NT2/D1 (cell line): ENCODE measurements around the gene TEF.
"Not testable (repeated sequence)": the region's sequence is repeated elsewhere in the genome, so short reads cannot be mapped to it uniquely, and the experiment has no call there.

ENCODE experiments used
- DNase-seq: peaks from one replicate; pipeline ENCODE4 v3.0.0-alpha.2; 2011; ENCODE audit warnings: low read depth, low spot score
- H3K27me3 ChIP-seq: 2 replicates; pipeline ENCODE4 v1.6.0; 2011; ENCODE audit warnings: mild to moderate bottlenecking; ENCODE audit not compliant: insufficient read length, insufficient read depth
- H3K36me3 ChIP-seq: 2 replicates; pipeline ENCODE4 v1.6.1; 2011; ENCODE audit warnings: mild to moderate bottlenecking, low read length, mixed read lengths; ENCODE audit not compliant: insufficient read depth, insufficient read length
- H3K4me1 ChIP-seq: 2 replicates; pipeline ENCODE4 v1.5.1; 2011; ENCODE audit not compliant: insufficient read depth, insufficient read length
- H3K4me3 ChIP-seq: 2 replicates; pipeline ENCODE4 v1.5.1; 2011; ENCODE audit warnings: low read depth; ENCODE audit not compliant: insufficient read length
- H3K9ac ChIP-seq: 2 replicates; pipeline ENCODE4 v1.6.0; 2011; ENCODE audit warnings: low read depth; ENCODE audit not compliant: insufficient read length
- H3K9me3 ChIP-seq: 2 replicates; pipeline ENCODE4 v1.5.1; 2011; ENCODE audit warnings: mild to moderate bottlenecking, low read length; ENCODE audit not compliant: insufficient read depth
- SUZ12 ChIP-seq: IDR thresholded peaks from 2 replicates; pipeline ENCODE4 v1.6.1; 2011; ENCODE audit not compliant: insufficient read length, insufficient read depth; ENCODE audit errors: extremely low read depth
- YY1 ChIP-seq: IDR thresholded peaks from 2 replicates; pipeline ENCODE4 v1.6.1; 2011; ENCODE audit not compliant: insufficient read length, insufficient read depth
- ZNF274 ChIP-seq: IDR thresholded peaks from 2 replicates; pipeline ENCODE4 v1.6.1; 2011; ENCODE audit warnings: mild to moderate bottlenecking, low read depth, low read length

Gene TEF

DNA sequence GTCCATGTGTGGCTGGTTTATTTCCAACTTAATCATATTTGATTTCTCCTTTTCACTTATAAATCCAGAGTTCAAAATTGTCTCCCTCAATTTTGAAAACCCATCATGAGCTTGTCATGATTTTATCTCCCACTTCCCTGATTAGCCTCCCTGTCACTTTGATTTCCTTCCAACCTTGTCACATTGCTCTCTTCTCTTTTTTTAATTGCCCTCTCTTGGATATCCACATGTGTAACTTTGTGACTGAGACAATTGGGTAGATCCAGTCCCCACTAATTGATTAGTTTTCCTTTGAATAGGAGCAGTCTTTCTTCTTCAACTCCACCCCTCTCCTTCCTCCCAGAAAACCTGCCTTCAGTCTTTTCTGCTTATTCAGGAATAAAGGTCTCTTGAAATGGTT, 2.4 kb downstream of the TEF start:
- no peak overlapping the region for H3K4me3 ChIP-seq
- no peaks in the 10 kb centered on the region for H3K27me3 ChIP-seq
- H3K9ac ChIP-seq, result no peak overlapping the region
- H3K9me3 ChIP-seq, result no peaks in the 10 kb centered on the region
- DNase-seq, result no peak
- no peaks in the 10 kb centered on the region for H3K4me1 ChIP-seq
- H3K36me3 ChIP-seq, result peaks cover 3% of the 10 kb centered on the region
- no peak for TF ChIP-seq YY1
- TF ChIP-seq SUZ12, result no peak
- no peak for TF ChIP-seq ZNF274

DNA sequence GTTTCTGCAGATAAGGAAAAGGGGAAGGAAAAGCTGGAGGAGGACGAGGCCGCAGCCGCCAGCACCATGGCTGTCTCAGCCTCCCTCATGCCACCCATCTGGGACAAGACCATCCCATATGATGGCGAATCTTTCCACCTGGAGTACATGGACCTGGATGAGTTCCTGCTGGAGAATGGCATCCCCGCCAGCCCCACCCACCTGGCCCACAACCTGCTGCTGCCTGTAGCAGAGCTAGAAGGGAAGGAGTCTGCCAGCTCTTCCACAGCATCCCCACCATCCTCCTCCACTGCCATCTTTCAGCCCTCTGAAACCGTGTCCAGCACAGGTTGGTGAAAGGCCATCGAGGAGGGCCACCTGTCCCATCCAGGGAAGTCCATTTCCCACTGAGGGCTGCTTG, 5.6 kb downstream of the TEF start:
- no peak overlapping the region for H3K4me3 ChIP-seq
- H3K27me3 ChIP-seq, result no peaks in the 10 kb centered on the region
- H3K36me3 ChIP-seq, result peaks cover 3% of the 10 kb centered on the region
- DNase-seq, result no peak
- no peaks in the 10 kb centered on the region for H3K9me3 ChIP-seq
- no peak overlapping the region for H3K9ac ChIP-seq
- H3K4me1 ChIP-seq, result no peaks in the 10 kb centered on the region
- TF ChIP-seq YY1 (no peak), SUZ12 (no peak), ZNF274 (no peak)

DNA sequence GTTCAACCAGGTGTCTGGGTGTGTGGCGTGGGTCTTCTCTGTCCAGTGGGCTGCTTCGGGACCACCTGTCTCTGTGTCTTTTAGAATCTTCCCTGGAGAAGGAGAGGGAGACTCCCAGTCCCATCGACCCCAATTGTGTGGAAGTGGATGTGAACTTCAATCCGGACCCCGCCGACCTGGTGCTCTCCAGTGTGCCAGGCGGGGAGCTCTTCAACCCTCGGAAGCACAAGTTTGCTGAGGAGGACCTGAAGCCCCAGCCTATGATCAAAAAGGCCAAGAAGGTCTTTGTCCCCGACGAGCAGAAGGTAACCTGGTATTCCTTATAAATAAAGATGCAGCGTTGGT, 12.2 kb downstream of the TEF start:
- no peak for DNase-seq
- no peak for TF ChIP-seq ZNF274
- no peak for TF ChIP-seq SUZ12
- TF ChIP-seq YY1, result no peak
- H3K9me3 ChIP-seq, result no peaks in the 10 kb centered on the region
- no peak overlapping the region for H3K4me3 ChIP-seq
- H3K9ac ChIP-seq, result no peak overlapping the region
- no peaks in the 10 kb centered on the region for H3K27me3 ChIP-seq
- H3K4me1 ChIP-seq, result peaks cover 4% of the 10 kb centered on the region
- no peaks in the 10 kb centered on the region for H3K36me3 ChIP-seq

DNA sequence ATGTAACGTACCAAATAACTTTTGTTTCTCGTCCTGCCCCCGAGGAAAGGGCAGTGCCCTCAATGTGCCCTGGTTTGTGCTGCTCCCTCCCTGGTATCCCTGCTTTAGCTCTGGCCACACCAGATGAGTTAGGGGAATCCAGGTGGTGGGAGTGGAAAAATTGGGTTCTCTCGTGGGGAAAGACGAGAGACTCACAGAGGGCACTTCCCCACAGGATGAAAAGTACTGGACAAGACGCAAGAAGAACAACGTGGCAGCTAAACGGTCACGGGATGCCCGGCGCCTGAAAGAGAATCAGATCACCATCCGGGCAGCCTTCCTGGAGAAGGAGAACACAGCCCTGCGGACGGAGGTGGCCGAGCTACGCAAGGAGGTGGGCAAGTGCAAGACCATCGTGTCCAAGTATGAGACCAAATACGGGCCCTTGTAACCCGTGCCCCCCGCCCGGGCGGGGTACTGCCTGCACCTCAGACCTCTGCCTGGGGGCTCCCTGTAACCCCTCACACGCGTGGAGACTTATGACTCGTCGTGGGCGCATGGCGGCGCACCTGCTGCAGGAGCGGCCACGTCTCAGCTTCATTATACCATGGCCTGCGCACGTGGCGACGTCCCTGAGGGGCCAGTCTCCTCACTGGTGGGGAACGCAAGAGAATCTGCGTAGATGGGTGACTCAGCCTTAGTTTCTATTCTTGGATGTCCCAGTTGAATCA, 13.9 kb downstream of the TEF start:
- no peaks in the 10 kb centered on the region for H3K36me3 ChIP-seq
- no peak for DNase-seq
- H3K27me3 ChIP-seq, result no peaks in the 10 kb centered on the region
- no peak for TF ChIP-seq ZNF274
- no peak for TF ChIP-seq YY1
- no peak for TF ChIP-seq SUZ12
- no peak overlapping the region for H3K4me3 ChIP-seq
- H3K9me3 ChIP-seq, result no peaks in the 10 kb centered on the region
- no peak overlapping the region for H3K9ac ChIP-seq
- H3K4me1 ChIP-seq, result peaks cover 8% of the 10 kb centered on the region

DNA sequence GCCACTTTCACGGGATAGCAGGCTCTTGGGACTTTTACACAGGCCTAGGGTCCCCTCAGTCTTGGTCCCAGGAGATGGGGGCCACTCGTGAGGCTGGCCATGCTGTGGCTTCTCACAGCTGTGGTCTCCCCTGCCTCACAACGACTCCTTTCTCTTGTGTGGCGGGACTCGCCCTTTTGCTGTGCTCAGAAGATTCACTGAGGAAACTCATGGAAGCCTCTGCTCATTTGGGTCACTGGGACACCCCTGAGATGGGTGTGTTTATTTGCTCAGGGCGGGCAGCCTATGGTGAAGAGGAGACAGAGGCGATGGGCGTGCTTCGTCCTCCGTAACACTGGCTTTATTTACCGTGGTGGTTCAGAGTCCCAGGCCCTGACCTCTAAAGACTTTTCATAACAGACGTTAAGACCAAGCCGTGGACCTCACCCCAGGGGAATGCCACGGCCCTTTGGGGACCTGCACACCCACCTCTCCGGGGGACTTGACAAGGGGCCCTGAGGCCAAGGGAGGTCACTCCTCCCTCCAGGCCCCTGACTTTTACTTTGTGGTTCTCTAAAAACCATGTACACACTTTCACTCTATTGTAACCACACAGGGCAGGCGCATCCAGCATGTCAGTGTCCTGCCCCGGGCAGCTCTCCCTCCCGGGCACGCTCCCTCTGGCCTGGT, 15.5 kb downstream of the TEF start:
- no peak overlapping the region for H3K9ac ChIP-seq

DNA sequence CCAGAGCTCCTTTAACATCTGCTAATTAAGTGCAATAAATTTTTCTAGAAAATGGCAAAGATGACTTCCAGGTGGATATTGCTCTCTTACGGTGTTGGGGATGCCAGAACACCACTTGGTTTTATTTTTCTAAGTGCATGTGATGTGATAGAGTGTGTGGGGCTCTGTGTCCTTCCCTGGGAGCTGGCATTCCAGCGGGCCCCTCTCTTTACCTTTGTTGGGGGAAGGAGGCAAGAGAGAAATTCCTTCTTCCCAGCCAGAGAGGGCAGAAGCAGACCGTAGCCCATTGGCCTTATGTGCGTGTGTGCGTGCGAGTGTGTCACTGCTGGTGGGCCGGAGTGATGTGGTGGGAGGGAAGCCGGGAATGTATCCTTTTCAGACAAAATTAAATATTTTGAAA, 17.2 kb downstream of the TEF start:
- H3K36me3 ChIP-seq, result no peaks in the 10 kb centered on the region
- H3K4me1 ChIP-seq, result peaks cover 10% of the 10 kb centered on the region
- TF ChIP-seq YY1 (no peak), SUZ12 (no peak), ZNF274 (no peak)
- no peak overlapping the region for H3K4me3 ChIP-seq
- H3K9me3 ChIP-seq, result no peaks in the 10 kb centered on the region
- no peak overlapping the region for H3K9ac ChIP-seq
- DNase-seq, result no peak
- H3K27me3 ChIP-seq, result no peaks in the 10 kb centered on the region

More for the DNA sequence above, 15.5 kb downstream of the TEF start:
- TF ChIP-seq YY1 (no peak), ZNF274 (no peak), SUZ12 (no peak)
- H3K9me3 ChIP-seq, result no peaks in the 10 kb centered on the region
- peaks cover 9% of the 10 kb centered on the region for H3K4me1 ChIP-seq
- H3K36me3 ChIP-seq, result no peaks in the 10 kb centered on the region
- H3K27me3 ChIP-seq, result no peaks in the 10 kb centered on the region
- no peak overlapping the region for H3K4me3 ChIP-seq
- DNase-seq, result no peak

DNA sequence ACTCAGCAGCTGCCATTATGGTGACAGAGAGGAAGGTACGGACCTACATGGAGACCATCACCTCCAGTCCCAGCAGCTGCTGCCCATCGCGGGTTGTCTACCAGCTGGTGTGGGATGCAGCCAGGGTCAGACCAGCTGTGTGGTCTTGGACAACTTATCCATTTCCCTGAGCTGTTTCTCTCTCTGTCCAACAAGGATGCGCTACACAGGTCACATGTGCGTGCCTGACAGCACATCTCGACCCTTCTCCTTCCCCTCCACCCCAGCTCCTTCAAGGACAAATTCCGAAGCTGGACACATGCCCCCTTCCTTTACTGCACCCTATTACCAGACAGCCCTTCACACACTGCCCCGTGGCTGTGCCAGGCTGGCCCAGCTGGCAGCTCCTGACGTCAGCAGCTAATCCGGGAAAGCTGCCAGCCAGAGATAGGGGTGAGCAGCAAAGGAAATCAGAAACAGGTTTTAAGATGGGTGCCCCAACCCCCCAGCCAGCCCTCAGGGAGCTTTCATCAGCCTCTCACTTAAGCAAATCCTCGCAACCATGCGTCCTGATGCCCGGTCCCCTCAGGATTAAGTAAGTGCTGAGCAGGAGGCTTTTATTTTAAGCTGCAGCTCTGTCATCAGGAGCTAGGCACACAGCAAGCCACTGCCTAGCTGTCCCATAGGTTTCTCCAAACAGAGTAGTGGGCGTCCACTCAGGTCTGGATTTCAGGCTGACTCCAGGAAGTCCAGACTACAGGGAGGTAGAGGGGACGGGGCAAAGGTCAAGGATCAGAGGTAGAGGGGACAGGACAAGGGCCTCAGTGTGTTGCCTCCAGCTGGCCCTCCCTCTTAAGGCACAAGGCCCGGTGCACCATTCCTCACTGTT, 20.3 kb downstream of the TEF start:
- Histone ChIP-seq H3K36me3 (no peaks in the 10 kb centered on the region), H3K4me1 (peaks cover 10% of the 10 kb centered on the region), H3K9ac (no peak overlapping the region), H3K27me3 (no peaks in the 10 kb centered on the region), H3K4me3 (no peak overlapping the region), H3K9me3 (no peaks in the 10 kb centered on the region)
- TF ChIP-seq ZNF274 (no peak), SUZ12 (no peak), YY1 (no peak)
- no peak for DNase-seq

DNA sequence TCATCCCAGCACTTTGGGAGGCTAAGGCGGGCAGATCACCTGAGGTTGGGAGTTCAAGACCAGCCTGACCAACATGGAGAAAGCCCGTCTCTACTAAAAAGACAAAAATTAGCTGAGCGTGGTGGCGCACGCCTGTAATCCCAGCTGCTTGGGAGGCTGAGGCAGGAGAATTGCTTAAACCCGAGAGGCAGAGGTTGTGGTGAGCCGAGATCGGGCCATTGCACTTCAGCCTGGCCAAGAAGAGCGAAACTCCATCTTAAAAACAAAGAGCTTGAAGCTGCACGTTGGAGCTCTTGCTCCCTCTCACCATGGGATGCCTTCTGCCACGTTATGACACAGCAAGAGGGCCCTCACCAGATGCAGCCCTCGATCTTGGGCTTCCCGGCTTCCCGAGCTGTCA, 21.1 kb downstream of the TEF start:
- not testable (repeated sequence) for DNase-seq, H3K9ac ChIP-seq, H3K9me3 ChIP-seq, H3K4me3 ChIP-seq, H3K27me3 ChIP-seq, H3K36me3 ChIP-seq, H3K4me1 ChIP-seq
